Midbrain (tissue), 1 donor: ENCODE data around the gene ZNF837.
"Not testable (repeated sequence)": the region's sequence is repeated elsewhere in the genome, so short reads cannot be mapped to it uniquely, and the experiment has no call there.

Experiments
- DNase-seq: peaks from one replicate; lab custom pipeline; 2025; lab: John Stamatoyannopoulos, UW

Gene ZNF837

GRCh38 chr19:58380662-58381459, at the start of gene ZNF837:
ZNF837 (minus strand) TSS chr19:58381030; CDS start chr19:58369332, 11,698 bp downstream.
- peak; percentile 96 for DNase-seq

- DNase-seq, result no peak
Measured at GRCh38 chr19:58429745-58430144, 48.9 kb upstream of the ZNF837 start.

GRCh38 chr19:58428617-58429016, 47.8 kb upstream of the ZNF837 start:
- no peak for DNase-seq

- DNase-seq, result no peak
Measured at GRCh38 chr19:58417071-58417470, 36.2 kb upstream of the ZNF837 start.

- DNase-seq, result no peak
Measured at GRCh38 chr19:58416604-58417003, 35.8 kb upstream of the ZNF837 start.

GRCh38 chr19:58409010-58409790, 28.4 kb upstream of the ZNF837 start:
- peak; percentile 5 for DNase-seq

GRCh38 chr19:58408152-58409009, 27.6 kb upstream of the ZNF837 start, which contains the start of gene ZNF584:
ZNF584 (plus strand) TSS chr19:58408649; CDS start chr19:58409148, 499 bp downstream.
- DNase-seq, result peak; percentile 97

- no peak for DNase-seq
Measured at GRCh38 chr19:58407658-58408151, 26.9 kb upstream of the ZNF837 start.

GRCh38 chr19:58406818-58407657, 26.2 kb upstream of the ZNF837 start:
- DNase-seq, result no peak

- DNase-seq, result not testable (repeated sequence)
Measured at GRCh38 chr19:58403920-58404478, 23.2 kb upstream of the ZNF837 start.

- no peak for DNase-seq
Measured at GRCh38 chr19:58401840-58402421, 21.1 kb upstream of the ZNF837 start.

GRCh38 chr19:58400916-58401839, 20.3 kb upstream of the ZNF837 start:
- DNase-seq, result peak; percentile 99

GRCh38 chr19:58400316-58400915, 19.6 kb upstream of the ZNF837 start:
- DNase-seq, result peak; percentile 19

- DNase-seq, result no peak
Measured at GRCh38 chr19:58399903-58400302, 19.1 kb upstream of the ZNF837 start.

GRCh38 chr19:58398545-58398944, 17.7 kb upstream of the ZNF837 start:
- no peak for DNase-seq

GRCh38 chr19:58398087-58398486, 17.3 kb upstream of the ZNF837 start:
- no peak for DNase-seq

GRCh38 chr19:58397533-58398037, 16.8 kb upstream of the ZNF837 start:
- DNase-seq, result no peak
